ENCODE results near the gene RTL3.
"Not testable (repeated sequence)": the region's sequence is repeated elsewhere in the genome, so short reads cannot be mapped to it uniquely, and the experiment has no call there.

The RTL3 gene

GRCh38 chrX:78658845-78659744 lies at the start of gene RTL3:
Gene RTL3, minus strand, starts transcription at chrX:78659328. Its CDS starts 908 bp downstream, at chrX:78658420.
- DNase-seq, result no peak

GRCh38 chrX:78708816-78709215 lies 49.7 kb upstream of the RTL3 start:
- DNase-seq, result no peak

GRCh38 chrX:78708262-78708661 lies 49.1 kb upstream of the RTL3 start:
- DNase-seq, result no peak

- no peak for DNase-seq
These were observed 46.9 kb upstream of the RTL3 start for GRCh38 chrX:78706071-78706470.

- no peak for DNase-seq
These were observed 34.4 kb upstream of the RTL3 start for GRCh38 chrX:78693536-78693935.

- no peak for DNase-seq
These were observed 33.9 kb upstream of the RTL3 start for GRCh38 chrX:78693012-78693411.

GRCh38 chrX:78687586-78687985 lies 28.5 kb upstream of the RTL3 start:
- no peak for DNase-seq

- no peak for DNase-seq
These were observed 14.1 kb upstream of the RTL3 start for GRCh38 chrX:78673246-78673645.

GRCh38 chrX:78665342-78665741 lies 6.2 kb upstream of the RTL3 start:
- no peak for DNase-seq

- DNase-seq, result no peak
These were observed 2.7 kb upstream of the RTL3 start for GRCh38 chrX:78661836-78662235.

GRCh38 chrX:78659955-78660354 lies 827 bp upstream of the RTL3 start:
- DNase-seq, result no peak

GRCh38 chrX:78658414-78658813 lies 714 bp downstream of the RTL3 start:
- DNase-seq, result no peak

GRCh38 chrX:78655642-78656041 lies 3.5 kb downstream of the RTL3 start:
- DNase-seq, result no peak

- no peak for DNase-seq
These were observed 5.9 kb downstream of the RTL3 start for GRCh38 chrX:78653118-78653822.

GRCh38 chrX:78650906-78651437 lies 8.2 kb downstream of the RTL3 start:
- DNase-seq, result no peak

GRCh38 chrX:78643874-78644273 lies 15.3 kb downstream of the RTL3 start:
- no peak for DNase-seq

- no peak for DNase-seq
These were observed 16.0 kb downstream of the RTL3 start for GRCh38 chrX:78643096-78643495.

GRCh38 chrX:78636096-78636495 lies 23.0 kb downstream of the RTL3 start:
- DNase-seq, result not testable (repeated sequence)

GRCh38 chrX:78624962-78625909 lies 33.9 kb downstream of the RTL3 start:
- no peak for DNase-seq

GRCh38 chrX:78624426-78624825 lies 34.7 kb downstream of the RTL3 start:
- no peak for DNase-seq

- no peak for DNase-seq
These were observed 36.3 kb downstream of the RTL3 start for GRCh38 chrX:78622831-78623230.

GRCh38 chrX:78619834-78620233 lies 39.3 kb downstream of the RTL3 start:
- DNase-seq, result no peak

- no peak for DNase-seq
These were observed 40.1 kb downstream of the RTL3 start for GRCh38 chrX:78618987-78619386.

Data from NCI-H748 treated with DMSO at 0.1 percent for 48 hours (cell line).